IMR-90 (cell line): ENCODE data around the gene MAP2.

Experiments used
- CEBPB ChIP-seq: IDR thresholded peaks from 2 replicates; pipeline ENCODE4 v1.6.1; 2012; ENCODE audit warnings: low read depth, low read length, improper control_type of control experiment
- CHD1 ChIP-seq: IDR thresholded peaks from 2 replicates; pipeline ENCODE4 v1.6.1; 2012; ENCODE audit warnings: low read depth, low read length, improper control_type of control experiment
- CTCF ChIP-seq: conservative IDR thresholded peaks from 2 replicates; pipeline ENCODE4 v1.5.1; 2012; ENCODE audit warnings: mild to moderate bottlenecking, low read depth, low read length, improper control_type of control experiment
- ELK1 ChIP-seq: fragments of 150-350 bp; IDR thresholded peaks from 2 replicates; pipeline ENCODE4 v1.6.1; 2016; ENCODE audit warnings: low read depth, mild to moderate bottlenecking, low read length, moderate library complexity, borderline replicate concordance
- MAZ ChIP-seq: IDR thresholded peaks from 2 replicates; pipeline ENCODE4 v1.6.1; 2012; ENCODE audit warnings: low read depth, mild to moderate bottlenecking, low read length, improper control_type of control experiment, moderate library complexity, borderline replicate concordance
- POLR2A ChIP-seq: IDR thresholded peaks from 2 replicates; pipeline ENCODE4 v1.6.1; 2012; ENCODE audit warnings: mild to moderate bottlenecking, low read depth, low read length
- SMC3 ChIP-seq: fragments of 150-350 bp; IDR thresholded peaks from 2 replicates; pipeline ENCODE4 v1.6.1; 2016; ENCODE audit warnings: low read depth, mild to moderate bottlenecking, antibody characterized with exemption, low read length, moderate library complexity
- USF2 ChIP-seq: fragments of 150-350 bp; IDR thresholded peaks from 2 replicates; pipeline ENCODE4 v1.6.1; 2017; ENCODE audit warnings: mild to moderate bottlenecking, antibody characterized with exemption, low read length, low read depth

- TF ChIP-seq POLR2A (no peak), CHD1 (no peak), CTCF (no peak), CEBPB (no peak), ELK1 (no peak), SMC3 (no peak), MAZ (no peak), USF2 (no peak)
Measured at GRCh38 chr2:209734805-209735204, 311.0 kb downstream of the MAP2 start.
